Tibial artery (tissue), 4 donors: ENCODE measurements around the gene PPEF2.

Source experiments
- DNase-seq, 2 donors: peaks; one replicate each; pipeline ENCODE4 v3.0.0-alpha.2; 2019
- H3K27ac ChIP-seq, 2 donors: fragments of 200-600 bp; sonication (generic) in 1 of 2; 1 replicate in 1 of 2; 2 replicates in 1 of 2; pipeline ENCODE4 v1.5.1; 2018 to 2019; ENCODE audit warnings: mild to moderate bottlenecking in 1 of 2
- H3K27me3 ChIP-seq, 2 donors: fragments of 200-600 bp; sonication (generic) in 1 of 2; one replicate each; pipeline versions ENCODE4 v1.5.1 to v1.6.0; 2016 to 2019
- H3K36me3 ChIP-seq, 3 donors: fragments of 200-600 bp; sonication (generic) in 2 of 3; one replicate each; pipeline ENCODE4 v1.5.1; 2016 to 2019; ENCODE audit warnings: mild to moderate bottlenecking in 2 of 3
- H3K4me1 ChIP-seq, 4 donors: fragments of 200-600 bp; sonication (generic) in 2 of 4; 1 replicate in 3 of 4; 2 replicates in 1 of 4; pipeline ENCODE4 v1.5.1; 2016 to 2019
- H3K4me3 ChIP-seq, 2 donors: fragments of 200-600 bp; sonication (generic) in 1 of 2; 1 replicate in 1 of 2; 2 replicates in 1 of 2; pipeline ENCODE4 v1.5.1; 2018 to 2019; ENCODE audit warnings: mild to moderate bottlenecking in 2 of 2
- H3K9me3 ChIP-seq, 3 donors: fragments of 200-600 bp; sonication (generic) in 1 of 3; one replicate each; pipeline ENCODE4 v1.5.1; 2016 to 2019
- intact Hi-C: fragments of 100-400 bp; cut with DNase I; formaldehyde crosslinking; loops from one replicate; pipeline ENCODE4 v1.15.0; 2023; ENCODE audit warnings: low total_unique reads
- TF ChIP-seq, protein P1 (sequence below), 2 experiments: fragments of 200-600 bp in 1 of 2; fragments of 450-650 bp in 1 of 2; IDR thresholded peaks; one replicate each; pipeline ENCODE4 v1.5.1; 2017 to 2019; ENCODE audit warnings: antibody characterized with exemption in 2 of 2, mild to moderate bottlenecking in 1 of 2, moderate library complexity in 1 of 2

Gene PPEF2

DNA sequence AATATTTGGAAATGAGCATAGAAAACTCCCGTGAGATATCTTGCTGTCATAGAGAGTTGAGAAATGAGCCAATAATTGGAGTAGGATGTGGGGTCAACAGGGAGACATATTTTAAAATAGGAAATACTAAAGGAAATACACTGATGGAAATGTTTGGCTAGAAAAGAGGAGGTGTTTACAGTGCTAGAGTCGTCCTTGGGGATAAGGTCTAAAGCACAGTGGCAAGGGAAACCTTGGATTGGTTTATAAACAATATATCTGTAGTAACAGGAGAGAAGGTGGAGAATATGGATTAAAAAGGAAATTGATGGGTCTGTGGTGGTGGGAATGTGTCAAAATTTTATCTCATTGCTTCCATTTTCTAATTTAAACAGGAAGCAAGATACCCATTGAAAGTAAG, 82.1 kb downstream of the PPEF2 start:
- H3K9me3 ChIP-seq, result no peaks in the 10 kb centered on the region
- no peaks in the 10 kb centered on the region for H3K27me3 ChIP-seq
- no peak overlapping the region for H3K27ac ChIP-seq
- no peaks in the 10 kb centered on the region for H3K4me1 ChIP-seq
- H3K36me3 ChIP-seq, result peaks cover 8 to 19% (median 8%) of the 10 kb centered on the region in 3 donors
- intact Hi-C loops, result no loop called here
- TF ChIP-seq, protein P1, sequence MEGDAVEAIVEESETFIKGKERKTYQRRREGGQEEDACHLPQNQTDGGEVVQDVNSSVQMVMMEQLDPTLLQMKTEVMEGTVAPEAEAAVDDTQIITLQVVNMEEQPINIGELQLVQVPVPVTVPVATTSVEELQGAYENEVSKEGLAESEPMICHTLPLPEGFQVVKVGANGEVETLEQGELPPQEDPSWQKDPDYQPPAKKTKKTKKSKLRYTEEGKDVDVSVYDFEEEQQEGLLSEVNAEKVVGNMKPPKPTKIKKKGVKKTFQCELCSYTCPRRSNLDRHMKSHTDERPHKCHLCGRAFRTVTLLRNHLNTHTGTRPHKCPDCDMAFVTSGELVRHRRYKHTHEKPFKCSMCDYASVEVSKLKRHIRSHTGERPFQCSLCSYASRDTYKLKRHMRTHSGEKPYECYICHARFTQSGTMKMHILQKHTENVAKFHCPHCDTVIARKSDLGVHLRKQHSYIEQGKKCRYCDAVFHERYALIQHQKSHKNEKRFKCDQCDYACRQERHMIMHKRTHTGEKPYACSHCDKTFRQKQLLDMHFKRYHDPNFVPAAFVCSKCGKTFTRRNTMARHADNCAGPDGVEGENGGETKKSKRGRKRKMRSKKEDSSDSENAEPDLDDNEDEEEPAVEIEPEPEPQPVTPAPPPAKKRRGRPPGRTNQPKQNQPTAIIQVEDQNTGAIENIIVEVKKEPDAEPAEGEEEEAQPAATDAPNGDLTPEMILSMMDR (IDR thresholded peaks at IDR 0.05), result no peak
- no peak overlapping the region for H3K4me3 ChIP-seq
- no peak for DNase-seq

GRCh38 chr4:75819121-75819520, 83.1 kb downstream of the PPEF2 start:
- TF ChIP-seq, protein P1 (IDR thresholded peaks at IDR 0.05), result no peak
- Histone ChIP-seq H3K36me3 (peaks cover 19 to 30% (median 19%) of the 10 kb centered on the region in 3 donors), H3K4me1 (no peaks in the 10 kb centered on the region), H3K27me3 (no peaks in the 10 kb centered on the region), H3K9me3 (no peaks in the 10 kb centered on the region), H3K27ac (no peak overlapping the region), H3K4me3 (no peak overlapping the region)
- no peak for DNase-seq
- intact Hi-C loops, result no loop called here

- H3K36me3 ChIP-seq, result peaks cover 29 to 40% (median 31%) of the 10 kb centered on the region in 3 donors
- no peak overlapping the region for H3K4me3 ChIP-seq
- DNase-seq, result no peak
- intact Hi-C loops, result no loop called here
- no peaks in the 10 kb centered on the region for H3K4me1 ChIP-seq
- H3K27me3 ChIP-seq, result no peaks in the 10 kb centered on the region
- H3K9me3 ChIP-seq, result no peaks in the 10 kb centered on the region
- TF ChIP-seq, protein P1 (IDR thresholded peaks at IDR 0.05), result no peak
- no peak overlapping the region for H3K27ac ChIP-seq
Observed at GRCh38 chr4:75817901-75818300, 84.4 kb downstream of the PPEF2 start.
